ENCODE results near the gene COL16A1.
"Not testable (repeated sequence)": the region's sequence is repeated elsewhere in the genome, so short reads cannot be mapped to it uniquely, and the experiment has no call there.

COL16A1 gene

DNA sequence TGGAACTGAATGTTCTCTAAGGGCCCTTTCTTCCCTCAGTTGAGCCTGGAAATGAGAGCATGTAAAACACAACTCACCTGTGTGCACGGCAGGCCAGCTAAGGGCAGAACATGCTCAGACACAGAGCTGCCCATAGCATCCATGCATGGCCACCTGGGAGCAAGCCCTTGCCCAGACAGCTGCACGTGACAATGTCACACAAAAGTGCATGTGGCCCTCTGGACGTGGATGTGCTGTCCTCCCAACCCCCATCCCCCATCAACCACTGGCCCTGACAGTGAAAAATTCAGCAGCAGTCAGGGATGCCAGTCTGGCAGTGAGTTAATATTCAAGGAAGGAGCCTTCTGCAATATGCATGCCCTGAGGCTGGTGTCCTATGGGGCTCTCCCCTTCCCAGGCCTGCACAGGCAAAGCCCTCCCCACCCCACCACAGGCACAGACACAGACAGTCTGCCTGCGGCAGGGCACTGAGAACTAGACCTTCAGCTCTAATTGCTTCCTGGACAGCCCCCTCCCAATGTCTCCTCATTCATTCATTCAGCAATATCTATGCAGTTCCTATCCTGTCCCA, 14.6 kb upstream of the COL16A1 start:
- Histone ChIP-seq H3K4me1 (ENCODE audit: control insufficient read depth, insufficient read depth, low read length, unreplicated experiment) (peaks cover 17% of the 10 kb centered on the region), H2AFZ (ENCODE audit: low read length, unreplicated experiment) (no peak overlapping the region), H3K79me2 (ENCODE audit: control insufficient read depth, insufficient read depth, low read length, unreplicated experiment) (no peaks in the 10 kb centered on the region), H3K36me3 (ENCODE audit: insufficient read depth, low read length) (no peaks in the 10 kb centered on the region), H3K27me3 (ENCODE audit: insufficient read depth, low read length) (peaks cover 9% of the 10 kb centered on the region), H3K4me3 (ENCODE audit: low read depth, low read length) (no peak overlapping the region), H3K27ac (ENCODE audit: low read depth, low read length) (no peak overlapping the region)

DNA sequence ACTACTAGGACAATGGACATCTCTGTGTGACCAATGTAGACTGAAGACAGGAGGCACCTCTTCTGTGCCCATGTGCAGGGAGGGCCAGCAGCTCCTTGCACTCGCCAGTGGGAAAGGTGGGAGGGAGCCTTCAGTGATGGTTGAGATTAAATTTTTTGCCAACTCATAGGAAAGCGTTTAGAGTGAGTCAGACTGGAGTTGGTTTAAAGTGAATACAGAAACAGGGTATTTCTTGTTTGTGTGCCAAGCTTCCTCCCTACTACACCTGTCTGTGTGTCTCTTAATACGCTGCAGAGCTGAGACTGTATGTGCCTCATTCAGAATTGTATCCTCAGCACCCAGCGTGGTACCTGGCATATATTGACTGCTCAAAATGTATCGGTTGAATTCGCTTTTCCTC, 13.5 kb upstream of the COL16A1 start:
- no peak overlapping the region for H2AFZ ChIP-seq (ENCODE audit: low read length, unreplicated experiment)
- H3K4me1 ChIP-seq (ENCODE audit: control insufficient read depth, insufficient read depth, low read length, unreplicated experiment) = peaks cover 27% of the 10 kb centered on the region
- no peaks in the 10 kb centered on the region for H3K79me2 ChIP-seq (ENCODE audit: control insufficient read depth, insufficient read depth, low read length, unreplicated experiment)
- H3K4me3 ChIP-seq (ENCODE audit: low read depth, low read length) = no peak overlapping the region
- no peak overlapping the region for H3K27ac ChIP-seq (ENCODE audit: low read depth, low read length)
- no peaks in the 10 kb centered on the region for H3K36me3 ChIP-seq (ENCODE audit: insufficient read depth, low read length)
- H3K27me3 ChIP-seq (ENCODE audit: insufficient read depth, low read length) = peaks cover 7% of the 10 kb centered on the region

DNA sequence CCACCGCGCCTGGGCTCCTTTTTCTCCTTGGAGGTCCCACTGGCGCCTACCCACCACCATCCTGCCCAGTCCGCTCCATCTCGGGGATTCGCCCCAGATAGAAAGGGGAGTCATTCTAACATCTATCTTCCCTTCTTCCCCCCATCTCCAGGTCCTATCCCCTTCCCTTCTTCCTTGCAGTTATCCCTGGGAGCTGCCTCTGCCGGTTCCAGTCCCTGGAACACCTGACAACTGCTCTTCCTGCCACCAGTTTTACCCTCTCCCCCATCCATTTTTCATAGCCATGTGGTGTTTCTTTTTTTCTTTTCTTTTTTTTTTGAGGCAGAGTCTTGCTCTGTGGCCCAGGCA, 12.0 kb upstream of the COL16A1 start:
- H3K4me3 ChIP-seq (ENCODE audit: low read depth, low read length) = peak overlapping the region; percentile 73
- H2AFZ ChIP-seq (ENCODE audit: low read length, unreplicated experiment) = peak overlapping the region; percentile 91
- peaks cover 2% of the 10 kb centered on the region for H3K27me3 ChIP-seq (ENCODE audit: insufficient read depth, low read length)
- no peaks in the 10 kb centered on the region for H3K79me2 ChIP-seq (ENCODE audit: control insufficient read depth, insufficient read depth, low read length, unreplicated experiment)
- no peaks in the 10 kb centered on the region for H3K36me3 ChIP-seq (ENCODE audit: insufficient read depth, low read length)
- peaks cover 35% of the 10 kb centered on the region for H3K4me1 ChIP-seq (ENCODE audit: control insufficient read depth, insufficient read depth, low read length, unreplicated experiment)
- no peak overlapping the region for H3K27ac ChIP-seq (ENCODE audit: low read depth, low read length)

DNA sequence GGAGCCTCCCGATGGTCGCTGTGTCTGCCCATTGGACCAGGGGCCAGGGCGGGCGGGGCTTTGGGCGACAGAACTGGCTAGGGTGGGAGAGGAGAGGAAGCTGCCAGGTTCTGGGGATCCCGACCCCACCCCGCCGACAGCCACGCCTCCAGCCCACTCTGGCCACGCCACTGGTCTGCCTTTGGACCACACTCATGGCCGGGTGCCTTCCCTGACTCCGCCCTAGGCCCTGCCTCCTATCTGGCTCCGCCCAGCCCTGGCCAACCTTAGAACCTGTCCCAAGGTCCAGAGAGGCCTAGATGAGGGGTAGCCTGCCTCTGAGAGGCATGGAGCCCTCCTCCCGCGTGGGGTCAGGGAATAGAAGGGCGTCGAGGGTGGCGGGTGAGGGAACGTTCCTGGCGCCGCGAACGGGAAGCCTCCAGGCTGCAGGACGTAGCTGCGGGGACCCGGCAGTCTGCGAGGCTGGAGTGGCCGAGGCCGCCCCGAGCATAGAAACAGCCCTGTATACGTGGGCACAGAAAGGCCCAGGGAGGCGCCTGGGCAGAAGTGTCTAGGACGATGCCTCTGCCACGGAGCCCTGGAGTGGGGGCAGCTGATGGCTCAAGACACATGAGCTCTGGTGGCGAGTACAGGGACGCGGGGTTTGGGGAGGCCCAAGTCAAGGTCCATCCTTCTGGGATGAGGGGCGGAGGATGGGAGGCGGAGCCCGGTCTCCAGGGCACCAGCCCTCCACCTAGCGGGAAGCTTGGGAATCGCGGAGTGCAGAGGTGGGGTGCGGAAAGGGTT, 11.5 kb upstream of the COL16A1 start:
- Histone ChIP-seq H3K4me3 (ENCODE audit: low read depth, low read length) (peak overlapping the region; percentile 73), H3K27ac (ENCODE audit: low read depth, low read length) (peak overlapping the region; percentile 81), H2AFZ (ENCODE audit: low read length, unreplicated experiment) (peak overlapping the region; percentile 91), H3K4me1 (ENCODE audit: control insufficient read depth, insufficient read depth, low read length, unreplicated experiment) (peaks cover 35% of the 10 kb centered on the region), H3K79me2 (ENCODE audit: control insufficient read depth, insufficient read depth, low read length, unreplicated experiment) (no peaks in the 10 kb centered on the region), H3K36me3 (ENCODE audit: insufficient read depth, low read length) (no peaks in the 10 kb centered on the region), H3K27me3 (ENCODE audit: insufficient read depth, low read length) (no peaks in the 10 kb centered on the region; the same call in 1 of the 2 replicates)

GRCh38 chr1:31714442-31715086, 10.7 kb upstream of the COL16A1 start:
- no peaks in the 10 kb centered on the region for H3K36me3 ChIP-seq (ENCODE audit: insufficient read depth, low read length)
- peak overlapping the region; percentile 89 for H2AFZ ChIP-seq (ENCODE audit: low read length, unreplicated experiment)
- H3K27me3 ChIP-seq (ENCODE audit: insufficient read depth, low read length) = no peaks in the 10 kb centered on the region; the same call in 1 of the 2 replicates
- peak overlapping the region; percentile 81 for H3K27ac ChIP-seq (ENCODE audit: low read depth, low read length)
- peak overlapping the region; percentile 73 for H3K4me3 ChIP-seq (ENCODE audit: low read depth, low read length)
- no peaks in the 10 kb centered on the region for H3K79me2 ChIP-seq (ENCODE audit: control insufficient read depth, insufficient read depth, low read length, unreplicated experiment)
- H3K4me1 ChIP-seq (ENCODE audit: control insufficient read depth, insufficient read depth, low read length, unreplicated experiment) = peaks cover 35% of the 10 kb centered on the region

GRCh38 chr1:31712630-31713029, 8.8 kb upstream of the COL16A1 start:
- Histone ChIP-seq H3K27me3 (ENCODE audit: insufficient read depth, low read length) (no peaks in the 10 kb centered on the region), H3K4me3 (ENCODE audit: low read depth, low read length) (no peak overlapping the region), H3K36me3 (ENCODE audit: insufficient read depth, low read length) (no peaks in the 10 kb centered on the region), H3K4me1 (ENCODE audit: control insufficient read depth, insufficient read depth, low read length, unreplicated experiment) (peaks cover 43% of the 10 kb centered on the region), H3K79me2 (ENCODE audit: control insufficient read depth, insufficient read depth, low read length, unreplicated experiment) (no peaks in the 10 kb centered on the region), H3K27ac (ENCODE audit: low read depth, low read length) (peak overlapping the region; percentile 65), H2AFZ (ENCODE audit: low read length, unreplicated experiment) (no peak overlapping the region)

DNA sequence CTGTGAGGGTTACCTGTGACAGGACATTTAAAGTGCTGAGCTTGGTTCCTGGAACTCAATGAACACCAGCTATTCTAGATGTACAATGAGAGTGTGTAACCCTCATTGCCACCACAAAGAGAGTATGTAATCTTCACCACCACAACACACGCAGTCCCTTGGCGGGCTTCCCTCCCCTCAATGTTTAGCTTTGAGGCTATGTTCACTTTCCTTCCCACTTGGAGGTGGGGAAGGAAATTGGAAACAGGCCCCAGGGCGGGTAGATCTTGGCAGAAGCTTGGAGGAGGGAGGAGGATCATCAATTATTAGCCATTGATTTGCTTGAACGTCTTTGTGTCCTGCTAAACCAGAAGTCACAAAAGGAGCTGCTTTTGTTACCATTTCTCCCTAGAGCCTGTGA, 8.3 kb upstream of the COL16A1 start:
- peak overlapping the region; percentile 65 for H3K27ac ChIP-seq (ENCODE audit: low read depth, low read length)
- H3K4me3 ChIP-seq (ENCODE audit: low read depth, low read length) = no peak overlapping the region
- H2AFZ ChIP-seq (ENCODE audit: low read length, unreplicated experiment) = no peak overlapping the region

DNA sequence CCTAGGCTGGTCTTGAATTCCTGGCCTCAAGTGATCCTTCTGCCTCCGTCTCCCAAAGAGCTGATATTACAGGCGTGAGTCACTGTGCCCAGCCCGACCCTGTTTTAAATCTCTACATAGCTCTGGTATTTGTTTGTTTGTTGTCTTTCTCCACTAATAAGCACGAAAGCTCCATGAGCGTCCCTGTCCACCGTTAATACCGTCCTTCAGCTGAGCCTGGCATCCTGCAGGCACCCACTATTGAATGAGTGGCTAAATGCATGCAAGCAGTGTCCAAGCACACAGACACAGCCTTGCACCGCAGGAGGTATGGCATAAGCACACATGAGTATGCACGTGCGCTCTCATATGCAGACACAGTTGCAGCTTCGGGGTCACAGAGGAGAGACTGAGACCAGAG, 4.5 kb upstream of the COL16A1 start:
- Histone ChIP-seq H3K27ac (ENCODE audit: low read depth, low read length) (no peak overlapping the region), H3K27me3 (ENCODE audit: insufficient read depth, low read length) (no peaks in the 10 kb centered on the region), H3K4me1 (ENCODE audit: control insufficient read depth, insufficient read depth, low read length, unreplicated experiment) (peaks cover 49% of the 10 kb centered on the region), H2AFZ (ENCODE audit: low read length, unreplicated experiment) (no peak overlapping the region), H3K4me3 (ENCODE audit: low read depth, low read length) (no peak overlapping the region), H3K36me3 (ENCODE audit: insufficient read depth, low read length) (no peaks in the 10 kb centered on the region), H3K79me2 (ENCODE audit: control insufficient read depth, insufficient read depth, low read length, unreplicated experiment) (peaks cover 7% of the 10 kb centered on the region)

More for the DNA sequence above, 8.3 kb upstream of the COL16A1 start:
- no peaks in the 10 kb centered on the region for H3K27me3 ChIP-seq (ENCODE audit: insufficient read depth, low read length)
- H3K4me1 ChIP-seq (ENCODE audit: control insufficient read depth, insufficient read depth, low read length, unreplicated experiment) = peaks cover 43% of the 10 kb centered on the region
- no peaks in the 10 kb centered on the region for H3K79me2 ChIP-seq (ENCODE audit: control insufficient read depth, insufficient read depth, low read length, unreplicated experiment)
- H3K36me3 ChIP-seq (ENCODE audit: insufficient read depth, low read length) = no peaks in the 10 kb centered on the region

DNA sequence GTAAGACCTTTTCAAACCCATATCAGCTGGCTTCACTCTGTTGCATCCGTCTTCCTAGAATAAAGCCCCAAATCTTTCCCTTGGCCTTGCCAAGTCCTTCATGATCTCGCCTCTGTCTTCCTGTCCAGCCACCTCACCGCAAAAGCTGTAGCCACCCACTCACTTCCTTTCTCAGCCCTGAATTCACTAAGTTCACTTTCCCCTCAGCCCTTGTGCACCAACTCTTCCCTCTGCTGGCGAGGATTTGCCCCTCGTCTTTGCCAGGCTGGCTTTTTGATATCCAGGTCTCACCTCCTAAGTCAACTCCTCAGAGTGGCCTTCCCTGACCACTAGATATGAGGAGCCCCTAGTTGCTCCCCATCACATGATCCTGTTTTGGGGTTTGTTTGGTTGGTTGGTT, 3.9 kb upstream of the COL16A1 start:
- no peaks in the 10 kb centered on the region for H3K27me3 ChIP-seq (ENCODE audit: insufficient read depth, low read length)
- no peak overlapping the region for H2AFZ ChIP-seq (ENCODE audit: low read length, unreplicated experiment)
- H3K4me1 ChIP-seq (ENCODE audit: control insufficient read depth, insufficient read depth, low read length, unreplicated experiment) = peaks cover 49% of the 10 kb centered on the region
- H3K79me2 ChIP-seq (ENCODE audit: control insufficient read depth, insufficient read depth, low read length, unreplicated experiment) = peaks cover 13% of the 10 kb centered on the region
- H3K4me3 ChIP-seq (ENCODE audit: low read depth, low read length) = no peak overlapping the region
- H3K36me3 ChIP-seq (ENCODE audit: insufficient read depth, low read length) = no peaks in the 10 kb centered on the region
- H3K27ac ChIP-seq (ENCODE audit: low read depth, low read length) = peak overlapping the region; percentile 19

DNA sequence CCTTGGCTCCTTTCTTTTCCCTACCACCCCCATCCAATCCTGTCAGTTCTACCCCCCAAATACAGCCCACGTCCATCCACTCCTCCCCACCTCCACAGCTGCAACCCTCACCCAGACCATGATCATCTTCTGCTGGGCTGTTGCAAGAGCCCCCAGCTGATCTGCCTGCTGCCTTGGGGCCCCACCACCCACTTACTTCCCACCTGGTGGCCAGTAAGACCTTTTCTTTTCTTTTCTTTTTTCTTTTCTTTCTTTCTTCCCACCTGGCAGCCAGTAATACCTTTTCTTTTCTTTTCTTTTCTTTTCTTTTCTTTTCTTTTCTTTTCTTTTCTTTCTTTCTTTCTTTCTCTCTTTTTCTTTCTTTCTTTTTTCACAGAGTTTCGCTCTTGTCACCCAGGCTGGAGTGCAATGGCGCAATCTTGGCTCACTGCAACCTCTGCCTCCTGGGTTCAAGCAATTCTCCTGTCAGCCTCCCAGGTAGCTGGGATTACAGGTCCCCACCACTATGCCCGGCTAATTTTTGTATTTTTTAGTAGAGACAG, 3.3 kb upstream of the COL16A1 start:
- not testable (repeated sequence) for H3K4me3 ChIP-seq (ENCODE audit: low read depth, low read length); H2AFZ ChIP-seq (ENCODE audit: low read length, unreplicated experiment); H3K27ac ChIP-seq (ENCODE audit: low read depth, low read length); H3K27me3 ChIP-seq (ENCODE audit: insufficient read depth, low read length); H3K36me3 ChIP-seq (ENCODE audit: insufficient read depth, low read length)
- Histone ChIP-seq H3K4me1 (ENCODE audit: control insufficient read depth, insufficient read depth, low read length, unreplicated experiment) (peaks cover 49% of the 10 kb centered on the region), H3K79me2 (ENCODE audit: control insufficient read depth, insufficient read depth, low read length, unreplicated experiment) (peaks cover 19% of the 10 kb centered on the region)

Measured in ACC112 (cell line).